GM23338 (cell line): ENCODE data around the gene PPP1R36.

Source experiments
- EZH2 ChIP-seq: fragments of 200-600 bp; sonication (generic); IDR thresholded peaks from one replicate; pipeline ENCODE4 v1.8.0; 2017; ENCODE audit warnings: antibody characterized with exemption, mild to moderate bottlenecking, low read depth; ENCODE audit not compliant: unreplicated experiment
- POLR2AphosphoS5 ChIP-seq: IDR thresholded peaks from 2 replicates; pipeline ENCODE4 v1.6.1; 2016; ENCODE audit warnings: antibody characterized with exemption, low read depth
- TF ChIP-seq, protein P1 (sequence below), 2 experiments: fragments of 200-600 bp in 1 of 2; sonication (generic) in 1 of 2; conservative IDR thresholded peaks; 2 replicates each; pipeline versions ENCODE4 v1.5.1 to v1.6.1; 2016 to 2017; ENCODE audit warnings: antibody characterized with exemption in 2 of 2, low read depth in 2 of 2, mild to moderate bottlenecking in 2 of 2, moderate library complexity in 1 of 2

DNA sequence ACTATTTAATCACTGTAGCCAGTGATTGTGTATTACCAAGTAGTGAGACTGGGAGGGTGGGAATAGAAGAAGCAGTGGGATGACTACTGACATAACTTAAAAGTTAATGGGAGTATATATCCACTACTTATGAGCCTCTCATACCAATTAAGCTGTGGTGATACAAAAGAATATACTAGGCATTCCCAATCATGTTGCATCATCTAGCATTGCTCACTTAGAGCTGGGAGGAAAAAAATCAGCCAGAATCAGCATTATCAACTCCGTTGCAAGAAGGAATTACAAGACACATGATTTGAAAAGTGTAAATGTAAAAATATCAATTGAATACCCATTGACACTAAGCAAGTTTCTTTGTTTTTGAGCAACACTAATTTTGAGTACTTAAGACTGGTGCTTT, 745 bp upstream of the PPP1R36 start:
- TF ChIP-seq, protein P1, sequence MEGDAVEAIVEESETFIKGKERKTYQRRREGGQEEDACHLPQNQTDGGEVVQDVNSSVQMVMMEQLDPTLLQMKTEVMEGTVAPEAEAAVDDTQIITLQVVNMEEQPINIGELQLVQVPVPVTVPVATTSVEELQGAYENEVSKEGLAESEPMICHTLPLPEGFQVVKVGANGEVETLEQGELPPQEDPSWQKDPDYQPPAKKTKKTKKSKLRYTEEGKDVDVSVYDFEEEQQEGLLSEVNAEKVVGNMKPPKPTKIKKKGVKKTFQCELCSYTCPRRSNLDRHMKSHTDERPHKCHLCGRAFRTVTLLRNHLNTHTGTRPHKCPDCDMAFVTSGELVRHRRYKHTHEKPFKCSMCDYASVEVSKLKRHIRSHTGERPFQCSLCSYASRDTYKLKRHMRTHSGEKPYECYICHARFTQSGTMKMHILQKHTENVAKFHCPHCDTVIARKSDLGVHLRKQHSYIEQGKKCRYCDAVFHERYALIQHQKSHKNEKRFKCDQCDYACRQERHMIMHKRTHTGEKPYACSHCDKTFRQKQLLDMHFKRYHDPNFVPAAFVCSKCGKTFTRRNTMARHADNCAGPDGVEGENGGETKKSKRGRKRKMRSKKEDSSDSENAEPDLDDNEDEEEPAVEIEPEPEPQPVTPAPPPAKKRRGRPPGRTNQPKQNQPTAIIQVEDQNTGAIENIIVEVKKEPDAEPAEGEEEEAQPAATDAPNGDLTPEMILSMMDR (conservative IDR thresholded peaks at IDR 0.05; ENCODE audit: low read depth in 2 of 2), result no peak
- TF ChIP-seq POLR2AphosphoS5 (no peak), EZH2 (no peak)
